ENCODE data around the gene COMT. TPM values are rescaled to one million over a fixed set of nuclear protein-coding genes. Genes with fewer than 3 reads are reported as not detected.

COMT gene
- total RNA-seq, 5 donors from 2014 or later (not counting 1 experiment from before 2014, with no cell fraction given), result 30.6 to 53.1 (median 50.5) TPM

DNA sequence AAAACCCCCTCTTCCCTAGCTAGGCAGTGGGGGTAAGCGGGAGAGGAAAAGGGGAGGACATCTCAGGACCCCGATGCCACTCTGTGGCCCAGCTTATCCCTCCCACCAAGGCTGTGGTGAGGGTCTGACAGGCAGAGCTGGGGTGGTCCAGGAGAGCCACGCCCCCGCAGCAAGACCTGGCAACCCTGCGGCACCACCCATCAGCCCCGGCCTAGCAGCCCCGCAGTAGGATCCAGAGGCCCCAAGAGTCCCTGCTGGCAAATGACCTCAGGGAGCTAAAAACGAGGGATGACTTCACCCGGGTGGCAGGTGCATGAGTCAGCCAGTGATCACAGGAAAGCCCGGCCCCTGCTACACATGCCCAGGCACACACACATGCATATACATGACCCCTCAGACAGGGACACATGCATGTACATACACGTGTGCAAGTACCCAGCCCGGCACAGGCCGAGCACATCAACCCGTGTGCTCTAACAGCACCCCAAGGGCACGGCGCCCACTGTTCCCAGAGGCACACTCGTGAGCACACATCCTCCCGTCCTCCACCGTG, 42.7 kb downstream of the COMT start:
- Mint-ChIP-seq H3K4me3 (no peak overlapping the region), H3K27ac (no peak overlapping the region), H3K4me1 (peaks cover 0 to 3% (median 3%) of the 10 kb centered on the region in 3 donors), H3K27me3 (no peaks in the 10 kb centered on the region), H3K9me3 (no peaks in the 10 kb centered on the region), H3K36me3 (no peaks in the 10 kb centered on the region)
- CTCF ChIA-PET, result interaction anchor here in 1 of 2 donors (0.6 kb wide), 1 partner anchor 934 kb away, joined by 3 read pairs; no protein-coding TSS in a partner anchor
- no peaks in the 10 kb centered on the region for H3K9me3 ChIP-seq
- ATAC-seq (replicated peaks in 1 of 4), result no peak
- H3K27me3 ChIP-seq (replicated peaks in 1 of 2; ENCODE audit: control insufficient read depth in 2 of 2, extremely low read depth in 1 of 2, insufficient read depth in 2 of 2, low read length in 1 of 2), result peaks cover 0 to 25% of the 10 kb centered on the region in 2 experiments
- 88% methylated on average over 13 of the region's 19 CpGs for WGBS (ENCODE audit: insufficient coverage)
- H3K36me3 ChIP-seq (ENCODE audit: control insufficient read depth in 2 of 2, extremely low read depth in 1 of 2, insufficient read depth in 1 of 2, low read length in 1 of 2), result peaks cover 0 to 1% of the 10 kb centered on the region in 2 donors
- POLR2A ChIA-PET, result no interaction called here
- no peak overlapping the region for H3K27ac ChIP-seq (ENCODE audit: low read length)
- DNase-seq, result no peak
- H3K4me3 ChIP-seq (ENCODE audit: control insufficient read depth in 1 of 2, extremely low read depth in 1 of 2, low read length in 1 of 2), result no peak overlapping the region
- H3K4me1 ChIP-seq (ENCODE audit: control insufficient read depth in 1 of 2, extremely low read depth in 1 of 2, insufficient read depth in 2 of 2, low read length in 2 of 2), result peaks cover 0 to 19% of the 10 kb centered on the region in 2 experiments

GRCh38 chr22:19984851-19985811, 43.6 kb downstream of the COMT start:
- Histone ChIP-seq H3K27me3 (replicated peaks in 1 of 2; ENCODE audit: control insufficient read depth in 2 of 2, extremely low read depth in 1 of 2, insufficient read depth in 2 of 2, low read length in 1 of 2) (peaks cover 0 to 25% of the 10 kb centered on the region in 2 experiments), H3K9me3 (no peaks in the 10 kb centered on the region), H3K4me1 (ENCODE audit: control insufficient read depth in 1 of 2, extremely low read depth in 1 of 2, insufficient read depth in 2 of 2, low read length in 2 of 2) (peaks cover 0 to 19% of the 10 kb centered on the region in 2 experiments), H3K27ac (ENCODE audit: low read length) (no peak overlapping the region), H3K36me3 (ENCODE audit: control insufficient read depth in 2 of 2, extremely low read depth in 1 of 2, insufficient read depth in 1 of 2, low read length in 1 of 2) (no peaks in the 10 kb centered on the region), H3K4me3 (ENCODE audit: control insufficient read depth in 1 of 2, extremely low read depth in 1 of 2, low read length in 1 of 2) (no peak overlapping the region)
- CTCF ChIA-PET, result no interaction called here
- H3K4me3 Mint-ChIP-seq, result peak overlapping the region in 2 of 3 donors; percentile 16 to 61
- H3K27ac Mint-ChIP-seq, result no peak overlapping the region
- no peaks in the 10 kb centered on the region for H3K36me3 Mint-ChIP-seq
- H3K27me3 Mint-ChIP-seq, result no peaks in the 10 kb centered on the region
- ATAC-seq (replicated peaks in 1 of 4) (no peak), DNase-seq (no peak)
- WGBS (ENCODE audit: insufficient coverage), result 77% methylated on average over 7 of the region's 11 CpGs
- peaks cover 0 to 3% (median 3%) of the 10 kb centered on the region in 3 donors for H3K4me1 Mint-ChIP-seq
- H3K9me3 Mint-ChIP-seq, result no peaks in the 10 kb centered on the region
- POLR2A ChIA-PET, result no interaction called here

DNA sequence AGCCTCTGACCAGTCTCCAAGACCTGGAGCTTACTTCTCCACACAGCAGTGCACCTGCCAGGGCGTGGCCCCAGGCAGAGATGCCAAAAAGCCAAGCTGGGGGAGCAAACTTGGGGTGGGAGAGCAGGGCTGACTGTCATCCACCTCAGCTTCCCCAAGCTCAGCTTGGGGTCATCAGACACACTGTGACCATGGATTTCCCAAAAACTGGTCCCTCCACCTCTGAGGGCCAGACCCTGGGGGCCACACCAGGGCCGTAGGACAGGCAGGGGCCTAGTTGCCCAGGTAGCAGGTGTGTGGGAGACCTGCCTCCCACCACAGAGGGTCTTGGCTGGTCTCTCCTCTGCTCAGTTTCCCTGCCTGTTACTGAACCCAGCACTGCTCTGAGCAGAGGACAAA, 44.4 kb downstream of the COMT start:
- Mint-ChIP-seq H3K9me3 (no peaks in the 10 kb centered on the region), H3K27ac (no peak overlapping the region), H3K4me3 (peak overlapping the region; percentile 49 to 70 (median 63)), H3K4me1 (peaks cover 0 to 3% (median 3%) of the 10 kb centered on the region in 3 donors), H3K27me3 (no peaks in the 10 kb centered on the region), H3K36me3 (no peaks in the 10 kb centered on the region)
- CTCF ChIA-PET, result no interaction called here
- Histone ChIP-seq H3K27ac (ENCODE audit: low read length) (no peak overlapping the region), H3K36me3 (ENCODE audit: control insufficient read depth in 2 of 2, extremely low read depth in 1 of 2, insufficient read depth in 1 of 2, low read length in 1 of 2) (no peaks in the 10 kb centered on the region), H3K4me1 (ENCODE audit: control insufficient read depth in 1 of 2, extremely low read depth in 1 of 2, insufficient read depth in 2 of 2, low read length in 2 of 2) (peaks cover 0 to 19% of the 10 kb centered on the region in 2 experiments), H3K27me3 (replicated peaks in 1 of 2; ENCODE audit: control insufficient read depth in 2 of 2, extremely low read depth in 1 of 2, insufficient read depth in 2 of 2, low read length in 1 of 2) (peaks cover 0 to 25% of the 10 kb centered on the region in 2 experiments), H3K4me3 (ENCODE audit: control insufficient read depth in 1 of 2, extremely low read depth in 1 of 2, low read length in 1 of 2) (peak overlapping the region in 1 of 2 donors; percentile 17), H3K9me3 (no peaks in the 10 kb centered on the region)
- DNase-seq (no peak), ATAC-seq (replicated peaks in 1 of 4) (no peak)
- POLR2A ChIA-PET, result no interaction called here
- 94% methylated on average over 2 of the region's 2 CpGs for WGBS (ENCODE audit: insufficient coverage)

DNA sequence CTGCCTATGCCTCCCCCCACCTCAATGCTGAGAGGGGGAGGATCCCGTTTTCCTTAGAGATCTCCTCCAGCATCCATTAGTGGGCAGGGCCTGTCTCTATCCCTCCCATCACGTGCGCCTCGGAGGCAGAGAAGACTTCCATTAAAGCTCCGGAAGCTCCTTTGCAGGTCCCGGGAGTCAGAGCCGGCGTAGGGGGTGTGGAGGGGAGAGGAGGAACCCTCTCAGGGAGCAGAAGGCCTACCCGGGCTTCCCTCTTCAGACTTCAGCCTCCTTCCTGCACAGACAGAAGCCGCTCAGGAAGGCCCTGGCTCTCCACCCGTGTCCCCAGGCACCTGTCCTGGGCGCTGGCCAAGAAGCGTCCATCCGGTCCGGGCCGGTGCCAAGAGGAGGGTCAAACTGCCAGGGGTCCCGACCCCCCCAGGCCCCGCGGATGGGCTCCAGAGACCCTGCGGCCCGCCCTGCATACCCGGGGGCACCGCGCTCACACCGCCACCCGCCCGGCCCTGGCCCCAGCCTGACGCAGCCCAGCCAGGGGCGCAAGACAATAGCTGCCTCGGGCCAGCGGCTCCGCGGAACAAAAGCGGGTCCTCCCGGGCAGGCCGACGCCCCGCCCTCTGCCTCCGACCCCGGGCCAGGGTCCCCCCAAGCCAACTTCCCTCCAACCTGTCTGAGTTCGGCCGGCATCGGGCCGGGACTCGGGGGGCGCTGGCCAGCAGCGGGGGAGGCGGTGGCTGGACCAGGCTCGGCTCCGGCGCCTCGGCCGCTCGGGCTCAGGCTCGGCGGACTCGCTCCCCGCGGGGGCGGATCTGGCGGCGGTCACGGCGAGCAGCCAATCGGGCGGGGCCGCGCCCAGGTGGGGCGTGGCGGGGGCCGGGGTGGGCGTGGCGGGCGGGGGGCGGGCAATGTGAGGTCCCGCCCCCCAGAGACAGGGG, 45.1 kb downstream of the COMT start:
- DNase-seq, result peak in 33 of 35 experiments; percentile 19 to 75 (median 40)
- 3% methylated on average over 58 of the region's 76 CpGs for WGBS (ENCODE audit: insufficient coverage)
- peaks cover 0 to 3% (median 3%) of the 10 kb centered on the region in 3 donors for H3K4me1 Mint-ChIP-seq
- ATAC-seq (replicated peaks in 1 of 4), result peak; percentile 84 to 92 (median 85)
- POLR2A ChIA-PET, result no interaction called here
- peak overlapping the region; percentile 49 to 70 (median 70) for H3K4me3 Mint-ChIP-seq
- Histone ChIP-seq H3K4me1 (ENCODE audit: control insufficient read depth in 1 of 2, extremely low read depth in 1 of 2, insufficient read depth in 2 of 2, low read length in 2 of 2) (peaks cover 0 to 19% of the 10 kb centered on the region in 2 experiments), H3K9me3 (no peaks in the 10 kb centered on the region), H3K36me3 (ENCODE audit: control insufficient read depth in 2 of 2, extremely low read depth in 1 of 2, insufficient read depth in 1 of 2, low read length in 1 of 2) (no peaks in the 10 kb centered on the region), H3K4me3 (ENCODE audit: control insufficient read depth in 1 of 2, extremely low read depth in 1 of 2, low read length in 1 of 2) (peak overlapping the region; percentile 43 to 63), H3K27me3 (replicated peaks in 1 of 2; ENCODE audit: control insufficient read depth in 2 of 2, extremely low read depth in 1 of 2, insufficient read depth in 2 of 2, low read length in 1 of 2) (peaks cover 0 to 25% of the 10 kb centered on the region in 2 experiments), H3K27ac (ENCODE audit: low read length) (no peak overlapping the region)
- H3K27me3 Mint-ChIP-seq, result no peaks in the 10 kb centered on the region
- H3K9me3 Mint-ChIP-seq, result no peaks in the 10 kb centered on the region
- H3K36me3 Mint-ChIP-seq, result no peaks in the 10 kb centered on the region
- no peak overlapping the region for H3K27ac Mint-ChIP-seq
- CTCF ChIA-PET, result no interaction called here

- peaks cover 0 to 19% of the 10 kb centered on the region in 2 experiments for H3K4me1 ChIP-seq (ENCODE audit: control insufficient read depth in 1 of 2, extremely low read depth in 1 of 2, insufficient read depth in 2 of 2, low read length in 2 of 2)
- POLR2A ChIA-PET, result no interaction called here
- Mint-ChIP-seq H3K9me3 (no peaks in the 10 kb centered on the region), H3K4me1 (peaks cover 0 to 3% (median 3%) of the 10 kb centered on the region in 3 donors), H3K27ac (no peak overlapping the region), H3K36me3 (no peaks in the 10 kb centered on the region), H3K27me3 (no peaks in the 10 kb centered on the region), H3K4me3 (peak overlapping the region; percentile 57 to 70 (median 59))
- H3K36me3 ChIP-seq (ENCODE audit: control insufficient read depth in 2 of 2, extremely low read depth in 1 of 2, insufficient read depth in 1 of 2, low read length in 1 of 2), result no peaks in the 10 kb centered on the region
- peaks cover 0 to 27% of the 10 kb centered on the region in 2 experiments for H3K27me3 ChIP-seq (replicated peaks in 1 of 2; ENCODE audit: control insufficient read depth in 2 of 2, extremely low read depth in 1 of 2, insufficient read depth in 2 of 2, low read length in 1 of 2)
- no peak overlapping the region for H3K27ac ChIP-seq (ENCODE audit: low read length)
- CTCF ChIA-PET, result no interaction called here
- no peak overlapping the region for H3K4me3 ChIP-seq (ENCODE audit: control insufficient read depth in 1 of 2, extremely low read depth in 1 of 2, low read length in 1 of 2)
- ATAC-seq (replicated peaks in 1 of 4) (no peak), DNase-seq (no peak)
- WGBS (ENCODE audit: insufficient coverage), result 94% methylated on average over 18 of the region's 24 CpGs
- no peaks in the 10 kb centered on the region for H3K9me3 ChIP-seq
These were observed 46.1 kb downstream of the COMT start for GRCh38 chr22:19987394-19988306.

Data from T-cell (primary cell).